CD4-positive, alpha-beta T cell treated with Interleukin-17A for 1 hour (primary cell): ENCODE data around the gene BCL2L12.

Source experiments
- DNase-seq: peaks from one replicate; pipeline ENCODE4 v3.0.0-alpha.2; 2020

The BCL2L12 gene

GRCh38 chr19:49642492-49643035 is 23.2 kb upstream of the BCL2L12 start:
- no peak for DNase-seq

GRCh38 chr19:49643466-49643865 is 22.3 kb upstream of the BCL2L12 start:
- no peak for DNase-seq

GRCh38 chr19:49645592-49645991 is 20.1 kb upstream of the BCL2L12 start:
- no peak for DNase-seq

- no peak for DNase-seq
Measured at GRCh38 chr19:49645995-49646394, 19.7 kb upstream of the BCL2L12 start.

- DNase-seq, result no peak
Measured at GRCh38 chr19:49646586-49646985, 19.1 kb upstream of the BCL2L12 start.

- no peak for DNase-seq
Measured at GRCh38 chr19:49651029-49651819, 14.5 kb upstream of the BCL2L12 start.

- DNase-seq, result no peak
Measured at GRCh38 chr19:49651820-49652550, 13.7 kb upstream of the BCL2L12 start.

GRCh38 chr19:49652551-49653465 is 12.9 kb upstream of the BCL2L12 start:
- DNase-seq, result no peak

GRCh38 chr19:49653466-49653806 is 12.3 kb upstream of the BCL2L12 start:
- DNase-seq, result no peak

- DNase-seq, result no peak
Measured at GRCh38 chr19:49654581-49654980, 11.2 kb upstream of the BCL2L12 start.

GRCh38 chr19:49655570-49656455 is 9.9 kb upstream of the BCL2L12 start:
- DNase-seq, result no peak

GRCh38 chr19:49656456-49657109 is 9.2 kb upstream of the BCL2L12 start:
- no peak for DNase-seq

- no peak for DNase-seq
Measured at GRCh38 chr19:49657493-49658138, 8.1 kb upstream of the BCL2L12 start.

GRCh38 chr19:49658139-49658517 is 7.6 kb upstream of the BCL2L12 start:
- no peak for DNase-seq

- DNase-seq, result no peak
Measured at GRCh38 chr19:49658566-49659442, 6.9 kb upstream of the BCL2L12 start.

GRCh38 chr19:49660338-49660961 is 5.3 kb upstream of the BCL2L12 start:
- no peak for DNase-seq

- no peak for DNase-seq
Measured at GRCh38 chr19:49662011-49662410, 3.7 kb upstream of the BCL2L12 start.

- DNase-seq, result no peak
Measured at GRCh38 chr19:49663224-49663623, 2.5 kb upstream of the BCL2L12 start.
